Heart right ventricle (tissue), 16 donors: Measurements from ENCODE around the gene DIP2A. TPM values are rescaled to one million over a fixed set of nuclear protein-coding genes. Genes with fewer than 3 reads are reported as not detected.

Experiments used
- ATAC-seq, 8 donors: fragments of 200-7000 bp; cut with Tn5 transposase; one replicate each; pipeline ENCODE4 v1.9.1; 2020; ENCODE audit warnings: mild to moderate bottlenecking in 8 of 8, moderate library complexity in 8 of 8, moderate number of reproducible peaks in 1 of 8
- DNase-seq, 2 donors: peaks; one replicate each; pipeline ENCODE4 v3.0.0-alpha.2; 2020
- H3K27ac ChIP-seq, 10 donors: fragments of 200-600 bp; sonication (generic) in 2 of 10; one replicate each; pipeline versions ENCODE4 v1.5.0 to v1.8.0; 2020 to 2022; ENCODE audit warnings: mild to moderate bottlenecking in 3 of 10
- H3K27me3 ChIP-seq, 7 donors: fragments of 200-600 bp; one replicate each; pipeline ENCODE4 v1.8.0; 2021 to 2022; ENCODE audit warnings: mild to moderate bottlenecking in 2 of 7
- H3K36me3 ChIP-seq, 9 donors: fragments of 200-600 bp; sonication (generic) in 1 of 9; one replicate each; pipeline versions ENCODE4 v1.5.0 to v1.8.0; 2020 to 2022; ENCODE audit warnings: mild to moderate bottlenecking in 2 of 9
- H3K4me1 ChIP-seq, 9 donors: fragments of 200-600 bp; sonication (generic) in 1 of 9; one replicate each; pipeline versions ENCODE4 v1.5.0 to v1.8.0; 2020 to 2022; ENCODE audit warnings: mild to moderate bottlenecking in 4 of 9
- H3K4me3 ChIP-seq, 10 donors: fragments of 200-600 bp; sonication (generic) in 2 of 10; one replicate each; pipeline versions ENCODE4 v1.5.0 to v1.8.0; 2020 to 2022; ENCODE audit warnings: mild to moderate bottlenecking in 7 of 10, moderate library complexity in 2 of 10
- H3K9me3 ChIP-seq, 11 donors: fragments of 200-600 bp in 10 of 11; sonication (generic) in 2 of 11; one replicate each; pipeline versions ENCODE4 v1.5.0 to v1.8.0; 2013 to 2022; ENCODE audit warnings: mild to moderate bottlenecking in 2 of 11, control low read depth in 1 of 11, moderate library complexity in 1 of 11
- CTCF ChIP-seq, 9 donors: fragments of 200-600 bp; sonication (generic) in 2 of 9; IDR thresholded peaks; one replicate each; pipeline versions ENCODE4 v1.5.0 to v1.8.0; 2021 to 2022; ENCODE audit warnings: antibody characterized with exemption in 9 of 9, mild to moderate bottlenecking in 5 of 9, moderate library complexity in 1 of 9
- WGBS, 2 donors: extraction: QIAGEN DNeasy Blood & Tissue Kit; methylation state at CpG; one replicate each; pipeline ENCODE4 v1.1.7; 2013; ENCODE audit warnings: inconsistent platforms in 1 of 2; 5-methylcytosine and 5-hydroxymethylcytosine counted together
- intact Hi-C, 10 donors: fragments of 100-400 bp; cut with DNase I; formaldehyde crosslinking; loops; one replicate each; pipeline versions ENCODE4 v1.11.1 to v1.14.2; 2022
- polyA plus RNA-seq, 2 donors: library from polyadenylated mRNA; stranded (reverse); fragments of 200-250 nt; gene quantifications; one replicate each; pipeline ENCODE4 v1.2.3, GENCODE V29; 2013
- total RNA-seq, 10 donors: library from RNA; stranded (reverse); fragmentation: NEBNext Ultra II Directional in 3 of 10; extraction: Animal tissue kit (Norgen Biotek cat#: 25700) in 3 of 10; gene quantifications; one replicate each; pipeline versions ENCODE4 v1.2.1 to v1.2.4, GENCODE V29; 2021 to 2023
- donor health status: Arrhythmogenic right ventricular cardiomyopathy.
- donor health status: ischemic (EF 13 %, LVEDD 7.1; RV severe dilation, severe dysfunction).
- donor health status: healthy with polysubstance abuse.
- donor health status: DM: no; HTN: yes; CAD: no.
- donor health status: DM: no; HTN: no; CAD: no.
- donor health status: ischemic (EF 25% LVEDD 6.9; RV normal size, moderate dysfunction).
- donor health status: ischemic (EF 25% LVEDD 5.7; RV mildly dilated, moderate dysfunction).
- donor health status: healthy.
- donor health status: DM: yes; HTN: yes; CAD: no.
- donor health status: Ischemic cardiomyopathy.
- donor health status: ischemic (EF 35%, LVEDD 5.7; RV mildly dilated, moderate dysfunction).
- donor health status: nonischemic (EF 11% LVEDD 7.7; RV severe dilation, severe dysfunction).
- donor health status: DM: yes; HTN: yes; CAD: no.
- donor health status: PGD.
- donor health status: ischemic (EF 29% LVEDD 5.4; RV normal size, mild dysfunction).
- donor health status: nonischemic (EF 23%, LVEDD 6.1; RV moderate dilation, normal function).

Gene DIP2A
- total and polyA plus RNA-seq, 12 donors, result 9.4 to 45.2 (median 22.9) TPM

- TF ChIP-seq CTCF (IDR thresholded peaks at IDR 0.05), result no peak
- H3K27me3 ChIP-seq, result peaks cover 0 to 2% (median 0%) of the 10 kb centered on the region in 7 donors
- H3K4me3 ChIP-seq, result no peak overlapping the region
- 85 to 89% methylated on average over 5 of the region's 5 CpGs for WGBS, 2 donors
- peaks cover 4 to 28% (median 18%) of the 10 kb centered on the region in 9 donors for H3K4me1 ChIP-seq
- intact Hi-C loops, result no loop called here
- peak overlapping the region in 2 of 10 donors; percentile 54 to 57 for H3K27ac ChIP-seq
- H3K36me3 ChIP-seq, result no peaks in the 10 kb centered on the region
- no peak for ATAC-seq
- H3K9me3 ChIP-seq, result peaks cover 0 to 2% (median 0%) of the 10 kb centered on the region in 11 donors
- DNase-seq, result no peak
Observed at GRCh38 chr21:46600305-46600704, 141.6 kb downstream of the DIP2A start.

- no peaks in the 10 kb centered on the region for H3K36me3 ChIP-seq
- intact Hi-C loops, result no loop called here
- no peaks in the 10 kb centered on the region for H3K9me3 ChIP-seq
- peaks cover 0 to 2% (median 0%) of the 10 kb centered on the region in 7 donors for H3K27me3 ChIP-seq
- 74 to 75% methylated on average over 9 of the region's 9 CpGs for WGBS, 2 donors
- TF ChIP-seq CTCF (IDR thresholded peaks at IDR 0.05), result no peak
- ATAC-seq (no peak), DNase-seq (no peak)
- H3K4me1 ChIP-seq, result peaks cover 4 to 34% (median 18%) of the 10 kb centered on the region in 9 donors
- no peak overlapping the region for H3K27ac ChIP-seq
- H3K4me3 ChIP-seq, result no peak overlapping the region
Observed at GRCh38 chr21:46600978-46601377, 142.3 kb downstream of the DIP2A start.

GRCh38 chr21:46603228-46603627 lies 144.5 kb downstream of the DIP2A start:
- DNase-seq, result no peak
- no peaks in the 10 kb centered on the region for H3K9me3 ChIP-seq
- ATAC-seq, result no peak
- peaks cover 4 to 46% (median 17%) of the 10 kb centered on the region in 9 donors for H3K4me1 ChIP-seq
- intact Hi-C loops, result no loop called here
- no peak for TF ChIP-seq CTCF (IDR thresholded peaks at IDR 0.05)
- H3K27me3 ChIP-seq, result peaks cover 0 to 2% (median 0%) of the 10 kb centered on the region in 7 donors
- H3K27ac ChIP-seq, result no peak overlapping the region
- no peak overlapping the region for H3K4me3 ChIP-seq
- no peaks in the 10 kb centered on the region for H3K36me3 ChIP-seq
- 42 to 47% methylated on average over 9 of the region's 9 CpGs for WGBS, 2 donors

- no peak for TF ChIP-seq CTCF (IDR thresholded peaks at IDR 0.05)
- H3K36me3 ChIP-seq, result no peaks in the 10 kb centered on the region
- peaks cover 0 to 2% (median 0%) of the 10 kb centered on the region in 7 donors for H3K27me3 ChIP-seq
- WGBS, 2 donors, result 88 to 90% methylated on average over 9 of the region's 9 CpGs
- DNase-seq (no peak), ATAC-seq (no peak)
- H3K4me1 ChIP-seq, result peaks cover 0 to 35% (median 5%) of the 10 kb centered on the region in 9 donors
- peak overlapping the region in 2 of 10 donors; percentile 6 to 7 for H3K4me3 ChIP-seq
- no peaks in the 10 kb centered on the region for H3K9me3 ChIP-seq
- intact Hi-C loops, result no loop called here
- H3K27ac ChIP-seq, result peak overlapping the region in 1 of 10 donors; percentile 81
Observed at GRCh38 chr21:46604329-46604974, 145.8 kb downstream of the DIP2A start.
